OCI-LY1 (cell line): ENCODE results near the gene CELA2A.
"Not testable (repeated sequence)": the region's sequence is repeated elsewhere in the genome, so short reads cannot be mapped to it uniquely, and the experiment has no call there.

Experiments used
- H2AFZ ChIP-seq: fragments of 200-600 bp; sonication (generic), shearing (Covaris generic); 2 replicates; pipeline ENCODE4 v1.6.0; 2014; ENCODE audit warnings: antibody characterized with exemption, mild to moderate bottlenecking, low read length
- H3F3A ChIP-seq: fragments of 200-600 bp; sonication (generic), shearing (Covaris generic); 2 replicates; pipeline ENCODE4 v1.6.0; 2014; ENCODE audit warnings: mild to moderate bottlenecking, antibody characterized with exemption, low read length, moderate library complexity; ENCODE audit not compliant: insufficient read depth
- H3K27ac ChIP-seq: fragments of 200-600 bp; sonication (generic); 2 replicates; pipeline ENCODE4 v1.5.1; 2014; ENCODE audit warnings: low read length, mixed run types, mild to moderate bottlenecking, low read depth; ENCODE audit not compliant: poor library complexity, severe bottlenecking
- H3K27me3 ChIP-seq: fragments of 200-600 bp; sonication (generic); 2 replicates; pipeline ENCODE4 v1.6.0; 2014; ENCODE audit warnings: antibody characterized with exemption, mild to moderate bottlenecking, low read length, moderate library complexity; ENCODE audit not compliant: insufficient read depth
- H3K36me3 ChIP-seq: fragments of 200-600 bp; sonication (generic); 2 replicates; pipeline ENCODE4 v1.6.1; 2014; ENCODE audit warnings: mild to moderate bottlenecking, antibody characterized with exemption, low read length, moderate library complexity, mixed read lengths; ENCODE audit not compliant: insufficient read depth
- H3K4me1 ChIP-seq: fragments of 200-600 bp; sonication (generic); 2 replicates; pipeline ENCODE4 v1.5.1; 2014; ENCODE audit warnings: mild to moderate bottlenecking, low read length, moderate library complexity; ENCODE audit not compliant: insufficient read depth, severe bottlenecking
- H3K4me2 ChIP-seq: fragments of 200-600 bp; sonication (generic), shearing (Covaris generic); 2 replicates; pipeline ENCODE4 v1.6.1; 2014; ENCODE audit warnings: low read length
- H3K4me3 ChIP-seq: fragments of 200-600 bp; sonication (generic); 2 replicates; pipeline ENCODE4 v1.5.1; 2014; ENCODE audit warnings: low read length, low read depth, mild to moderate bottlenecking, mixed read lengths; ENCODE audit not compliant: poor library complexity, severe bottlenecking
- H3K79me2 ChIP-seq: fragments of 200-600 bp; shearing (Covaris generic); 2 replicates; pipeline ENCODE4 v1.6.1; 2016; ENCODE audit warnings: mixed run types, low read length, mixed read lengths; ENCODE audit not compliant: insufficient read depth
- H3K9ac ChIP-seq: fragments of 200-600 bp; sonication (generic), shearing (Covaris generic); 2 replicates; pipeline ENCODE4 v1.6.1; 2014; ENCODE audit warnings: mild to moderate bottlenecking, low read length, mixed read lengths
- H3K9me2 ChIP-seq: fragments of 200-600 bp; sonication (generic), shearing (Covaris generic); 2 replicates; pipeline ENCODE4 v1.6.1; 2014; ENCODE audit warnings: low read depth, mild to moderate bottlenecking, low read length, mixed read lengths
- H3K9me3 ChIP-seq: fragments of 200-600 bp; shearing (Covaris generic); 2 replicates; pipeline ENCODE4 v1.6.1; 2014; ENCODE audit warnings: low read length, mixed read lengths
- H4K20me1 ChIP-seq: fragments of 200-600 bp; sonication (generic), shearing (Covaris generic); 2 replicates; pipeline ENCODE4 v1.6.0; 2016; ENCODE audit warnings: mild to moderate bottlenecking, low read length; ENCODE audit not compliant: insufficient read depth
- CTCF ChIP-seq: fragments of 200-600 bp; sonication (generic), shearing (Covaris generic); IDR thresholded peaks from 2 replicates; pipeline ENCODE4 v1.5.1; 2017; ENCODE audit warnings: mild to moderate bottlenecking, antibody characterized with exemption, low read length, moderate library complexity, mixed read lengths
- EZH2 ChIP-seq: fragments of 200-600 bp; sonication (generic), shearing (Covaris generic); IDR thresholded peaks from 2 replicates; pipeline ENCODE4 v1.8.0; 2017; ENCODE audit warnings: borderline replicate concordance, mixed run types, mild to moderate bottlenecking, antibody characterized with exemption, low read length, moderate library complexity, mixed read lengths

CELA2A gene

DNA sequence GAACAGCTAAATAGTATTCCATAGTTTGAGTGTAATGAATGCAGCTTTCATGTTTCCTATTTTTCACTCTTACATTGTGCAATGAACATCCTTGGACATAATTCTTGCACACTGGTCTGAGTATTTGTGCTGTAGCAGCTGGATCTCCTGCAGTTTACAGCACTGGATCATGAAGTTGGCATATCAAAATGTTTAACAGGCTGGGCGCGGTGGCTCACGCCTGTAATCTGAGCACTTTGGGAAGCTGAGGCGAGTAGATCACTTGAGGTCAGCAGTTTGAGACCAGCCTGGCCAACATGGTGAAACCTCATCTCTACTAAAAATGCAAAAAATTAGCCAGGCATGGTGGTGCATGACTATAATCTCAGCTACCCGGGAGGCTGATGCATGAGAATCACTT is 14.5 kb downstream of the CELA2A start:
- H4K20me1 ChIP-seq, H3K27ac ChIP-seq, H3K9me3 ChIP-seq, H3F3A ChIP-seq, H3K9ac ChIP-seq, H3K9me2 ChIP-seq, H3K27me3 ChIP-seq, H3K4me3 ChIP-seq, H3K79me2 ChIP-seq, H3K4me2 ChIP-seq, H2AFZ ChIP-seq, H3K36me3 ChIP-seq, H3K4me1 ChIP-seq: not testable (repeated sequence)

DNA sequence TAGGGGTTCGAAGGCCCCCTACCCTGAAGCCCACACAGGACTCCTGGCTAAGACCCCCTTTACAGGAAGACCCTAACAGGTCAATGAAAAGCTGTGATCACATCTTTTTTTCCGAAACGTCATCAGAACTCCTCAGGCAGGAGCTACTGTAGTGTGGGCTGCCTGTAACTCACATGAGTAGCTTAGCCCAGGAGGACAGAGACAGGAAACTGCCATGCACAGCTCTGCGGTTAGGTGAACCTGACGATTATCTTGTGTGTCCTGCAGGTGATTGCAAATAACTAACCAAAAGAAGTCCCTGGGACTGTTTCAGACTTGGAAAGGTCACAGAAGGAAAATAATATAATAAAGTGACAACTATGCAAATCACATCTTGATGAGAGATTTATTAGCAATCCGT is 15.2 kb downstream of the CELA2A start:
- not testable (repeated sequence) for H3F3A ChIP-seq, H3K4me2 ChIP-seq, H3K27ac ChIP-seq, H3K27me3 ChIP-seq, H3K4me1 ChIP-seq, H3K9me3 ChIP-seq, H3K9ac ChIP-seq, H3K79me2 ChIP-seq, H2AFZ ChIP-seq, H3K9me2 ChIP-seq, H4K20me1 ChIP-seq, H3K4me3 ChIP-seq, H3K36me3 ChIP-seq

DNA sequence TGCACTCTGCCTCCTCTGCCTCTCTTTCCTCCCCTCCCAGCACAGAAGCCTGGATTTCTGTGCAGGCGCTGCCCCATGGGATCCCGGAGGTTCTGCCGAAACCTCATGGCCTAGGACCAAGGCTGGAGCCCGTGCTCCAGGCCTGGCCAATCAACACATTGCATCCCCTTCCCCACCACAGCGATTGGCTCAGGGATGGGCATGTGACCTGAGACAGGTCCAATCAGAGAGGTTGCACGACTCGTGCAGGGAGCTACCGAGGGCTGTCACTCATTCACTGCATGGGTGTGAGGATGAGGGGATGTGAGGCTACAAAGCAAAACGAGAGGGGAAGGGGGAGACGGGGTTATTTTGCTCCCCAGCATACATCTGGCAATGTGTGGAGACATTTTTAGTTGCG is 16.1 kb downstream of the CELA2A start:
- Histone ChIP-seq H3K9me2 (no peaks in the 10 kb centered on the region), H3K9ac (no peak overlapping the region), H4K20me1 (no peaks in the 10 kb centered on the region)

DNA sequence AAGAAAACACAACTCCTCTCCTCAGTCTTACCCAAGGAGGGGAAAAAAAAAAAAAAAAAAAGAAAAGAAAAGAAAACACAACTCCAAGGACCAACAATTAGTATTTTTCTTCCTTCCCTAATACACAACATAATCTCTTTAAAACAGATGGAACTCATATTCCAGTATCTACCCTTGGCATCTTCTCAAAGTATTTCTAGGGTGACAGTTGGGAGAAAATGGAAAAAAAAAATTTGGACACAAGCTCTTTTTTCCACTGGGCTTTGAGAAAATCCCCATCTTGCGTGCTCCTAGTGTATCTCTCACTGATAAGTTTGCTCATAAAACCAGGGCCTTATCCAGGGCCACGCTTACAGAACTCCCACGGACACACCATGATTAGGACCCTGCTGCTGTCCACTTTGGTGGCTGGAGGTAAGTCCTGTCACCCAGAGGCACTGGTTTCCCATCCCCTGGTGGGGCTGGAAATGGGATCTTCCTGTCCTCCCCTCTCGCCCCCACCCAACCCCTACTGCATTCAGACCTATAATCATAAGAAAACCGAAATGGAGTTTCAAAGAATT is 19.3 kb downstream of the CELA2A start, which contains the start of gene CELA2B:
Gene CELA2B (plus strand): TSS at position 353 of the 563 bp plus-strand sequence. CDS start 22 bp downstream, at position 375.
- H3K9me3 ChIP-seq = no peaks in the 10 kb centered on the region

More for the DNA sequence above, 16.1 kb downstream of the CELA2A start:
- no peaks in the 10 kb centered on the region for H3F3A ChIP-seq
- no peaks in the 10 kb centered on the region for H3K79me2 ChIP-seq
- H3K4me2 ChIP-seq = no peak overlapping the region
- 0 out of 2 replicates have a peak, but pooled peaks cover 4% of the 10 kb centered on the region for H3K27me3 ChIP-seq
- no peak overlapping the region for H3K4me3 ChIP-seq
- no peak overlapping the region for H3K27ac ChIP-seq
- no peaks in the 10 kb centered on the region for H3K9me3 ChIP-seq
- no peaks in the 10 kb centered on the region for H3K36me3 ChIP-seq
- no peak overlapping the region for H2AFZ ChIP-seq
- TF ChIP-seq CTCF (no peak), EZH2 (no peak)
- no peaks in the 10 kb centered on the region for H3K4me1 ChIP-seq

More for the DNA sequence above, 19.3 kb downstream of the CELA2A start, which contains the start of gene CELA2B:
- H3K4me3 ChIP-seq = no peak within 1 kb of the TSS
- no peak within 1 kb of the TSS for H3K9ac ChIP-seq
- H3K4me1 ChIP-seq = no peaks in the 10 kb centered on the region
- TF ChIP-seq CTCF (no peak), EZH2 (no peak)
- H3K27me3 ChIP-seq = 0 out of 2 replicates have a peak, but pooled peaks cover 4% of the 10 kb centered on the region
- no peaks in the 10 kb centered on the region for H3K79me2 ChIP-seq
- H3K27ac ChIP-seq = no peak within 1 kb of the TSS
- no peaks in the 10 kb centered on the region for H3F3A ChIP-seq
- H3K4me2 ChIP-seq = no peak within 1 kb of the TSS
- no peak within 1 kb of the TSS for H2AFZ ChIP-seq
- H3K9me2 ChIP-seq = no peaks in the 10 kb centered on the region
- H4K20me1 ChIP-seq = no peaks in the 10 kb centered on the region
- H3K36me3 ChIP-seq = no peaks in the 10 kb centered on the region
